ENCODE data around the gene CGNL1.

DNA sequence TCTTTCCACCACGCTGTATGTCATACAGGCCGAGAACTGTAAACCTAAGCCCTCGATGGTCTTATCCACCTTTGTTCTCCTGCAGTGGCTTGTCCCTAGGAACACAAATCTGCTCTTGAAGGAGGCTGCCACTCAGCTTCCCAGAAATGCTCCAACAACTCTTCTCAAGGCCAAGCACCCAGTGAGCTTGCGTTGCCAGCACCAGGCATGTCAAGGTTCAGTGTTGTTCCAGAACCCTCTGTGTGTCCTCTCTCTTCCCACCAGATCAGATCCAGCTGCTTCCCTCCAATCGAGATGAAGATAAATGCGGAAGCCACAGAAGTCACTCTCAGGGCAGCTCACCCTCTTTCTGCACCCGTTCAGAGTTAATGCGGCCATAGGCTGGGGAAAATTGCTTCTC lies 204.1 kb downstream of the CGNL1 start:
- TF ChIP-seq, protein P1, sequence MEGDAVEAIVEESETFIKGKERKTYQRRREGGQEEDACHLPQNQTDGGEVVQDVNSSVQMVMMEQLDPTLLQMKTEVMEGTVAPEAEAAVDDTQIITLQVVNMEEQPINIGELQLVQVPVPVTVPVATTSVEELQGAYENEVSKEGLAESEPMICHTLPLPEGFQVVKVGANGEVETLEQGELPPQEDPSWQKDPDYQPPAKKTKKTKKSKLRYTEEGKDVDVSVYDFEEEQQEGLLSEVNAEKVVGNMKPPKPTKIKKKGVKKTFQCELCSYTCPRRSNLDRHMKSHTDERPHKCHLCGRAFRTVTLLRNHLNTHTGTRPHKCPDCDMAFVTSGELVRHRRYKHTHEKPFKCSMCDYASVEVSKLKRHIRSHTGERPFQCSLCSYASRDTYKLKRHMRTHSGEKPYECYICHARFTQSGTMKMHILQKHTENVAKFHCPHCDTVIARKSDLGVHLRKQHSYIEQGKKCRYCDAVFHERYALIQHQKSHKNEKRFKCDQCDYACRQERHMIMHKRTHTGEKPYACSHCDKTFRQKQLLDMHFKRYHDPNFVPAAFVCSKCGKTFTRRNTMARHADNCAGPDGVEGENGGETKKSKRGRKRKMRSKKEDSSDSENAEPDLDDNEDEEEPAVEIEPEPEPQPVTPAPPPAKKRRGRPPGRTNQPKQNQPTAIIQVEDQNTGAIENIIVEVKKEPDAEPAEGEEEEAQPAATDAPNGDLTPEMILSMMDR (IDR thresholded peaks at IDR 0.05): no peak
- no peak for TF ChIP-seq POLR2A (IDR thresholded peaks at IDR 0.05)
